GM18508 (cell line): ENCODE results near the gene IL1RAPL1.

Source experiments
- ATAC-seq: cut with Tn5 transposase; IDR thresholded peaks from one replicate; pipeline ENCODE4 v1.9.1; 2021; ENCODE audit warnings: moderate number of reproducible peaks; ENCODE audit not compliant: insufficient read depth, unreplicated experiment

The IL1RAPL1 gene

DNA sequence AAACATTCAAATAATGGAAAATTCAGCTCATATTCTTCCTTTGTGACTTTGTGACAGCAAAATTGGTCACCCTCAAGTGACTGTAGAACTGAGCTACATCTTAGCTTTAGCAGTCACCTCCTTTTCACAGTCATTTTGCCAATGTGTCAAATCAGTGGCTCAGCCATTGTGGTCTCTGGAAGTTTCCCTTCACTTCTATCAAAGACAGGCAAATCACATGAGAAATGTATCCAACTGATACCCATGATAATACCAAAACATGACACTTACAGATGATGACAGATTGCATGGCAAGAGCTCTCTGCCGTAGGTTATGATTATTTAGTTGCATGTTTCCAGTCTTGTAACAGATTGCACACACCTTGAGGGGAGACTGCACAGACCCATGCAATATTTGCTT lies 1078.3 kb downstream of the IL1RAPL1 start:
- no peak for ATAC-seq

DNA sequence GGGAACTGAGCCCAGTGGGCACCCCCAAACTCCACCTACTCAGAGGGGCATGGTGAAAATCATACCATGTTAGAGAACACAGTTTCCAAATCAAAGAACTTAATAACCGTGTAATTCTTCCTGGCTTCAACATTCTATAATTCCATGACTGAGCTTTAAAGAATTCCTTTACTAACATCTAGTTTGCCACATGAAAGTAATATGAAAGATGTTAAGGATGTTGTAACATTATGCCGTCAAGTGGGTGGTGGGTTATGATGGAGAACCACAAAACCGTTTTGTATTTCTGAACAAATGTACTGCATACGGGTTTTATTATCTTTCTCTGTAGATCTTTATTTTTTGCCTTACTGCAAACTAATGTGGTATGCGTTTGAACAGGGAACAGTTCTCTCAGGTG lies 1079.1 kb downstream of the IL1RAPL1 start:
- no peak for ATAC-seq

DNA sequence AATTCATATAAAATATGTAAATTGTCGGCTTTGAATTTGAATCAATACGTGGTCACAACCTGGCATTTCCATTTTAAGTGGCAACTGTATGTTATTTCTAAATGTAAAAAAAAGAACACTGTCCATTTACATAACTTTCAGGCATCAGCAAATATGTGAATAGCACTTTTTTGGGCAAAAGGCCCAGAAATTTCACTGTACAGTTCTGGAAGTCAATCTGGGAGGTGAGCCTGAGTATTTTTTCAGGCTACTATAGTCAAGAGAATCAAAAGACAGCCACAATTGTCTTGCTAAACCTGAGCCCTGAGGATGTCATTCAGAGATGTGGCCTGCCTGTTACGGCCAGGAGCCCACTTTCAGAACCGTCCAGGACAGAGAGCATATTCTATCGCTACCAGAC lies 1084.2 kb downstream of the IL1RAPL1 start:
- ATAC-seq = no peak

DNA sequence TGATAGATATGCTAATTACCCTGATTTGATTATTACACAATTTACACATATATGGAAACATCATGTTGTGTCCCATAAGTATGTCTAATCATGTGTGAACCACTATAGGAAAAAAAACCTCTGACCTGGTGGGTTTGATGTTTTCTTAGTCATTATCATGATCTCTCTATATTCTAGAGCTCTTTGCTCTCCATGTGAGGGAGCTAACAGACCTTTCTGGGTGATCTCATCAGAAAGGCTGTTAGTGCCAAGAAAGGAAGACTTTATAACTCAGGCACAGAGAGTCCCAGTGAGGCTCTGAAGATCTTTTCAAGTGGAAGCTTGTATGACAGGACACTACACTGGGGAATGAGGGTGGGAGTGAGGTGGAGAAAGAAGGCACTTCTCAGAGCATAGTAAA lies 1100.4 kb downstream of the IL1RAPL1 start:
- ATAC-seq = no peak

DNA sequence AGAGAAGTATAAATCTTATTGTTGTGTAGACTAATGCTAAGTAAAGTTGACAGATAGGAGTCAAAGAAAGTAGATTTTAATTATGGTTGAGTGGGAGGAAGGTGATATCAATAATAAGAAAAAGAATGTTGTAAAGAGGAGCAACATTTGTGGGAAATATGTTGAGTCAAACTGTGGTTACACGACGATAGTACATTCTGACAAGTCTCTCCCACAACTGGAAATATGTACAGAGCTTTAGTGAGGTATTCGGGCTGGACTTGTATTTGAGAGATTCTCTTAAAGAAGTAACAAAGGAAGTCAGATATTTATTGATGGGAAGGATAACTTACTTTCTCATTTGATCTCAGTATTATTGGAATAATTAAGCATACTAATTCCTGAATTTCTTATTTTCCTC lies 1102.8 kb downstream of the IL1RAPL1 start:
- ATAC-seq = no peak

DNA sequence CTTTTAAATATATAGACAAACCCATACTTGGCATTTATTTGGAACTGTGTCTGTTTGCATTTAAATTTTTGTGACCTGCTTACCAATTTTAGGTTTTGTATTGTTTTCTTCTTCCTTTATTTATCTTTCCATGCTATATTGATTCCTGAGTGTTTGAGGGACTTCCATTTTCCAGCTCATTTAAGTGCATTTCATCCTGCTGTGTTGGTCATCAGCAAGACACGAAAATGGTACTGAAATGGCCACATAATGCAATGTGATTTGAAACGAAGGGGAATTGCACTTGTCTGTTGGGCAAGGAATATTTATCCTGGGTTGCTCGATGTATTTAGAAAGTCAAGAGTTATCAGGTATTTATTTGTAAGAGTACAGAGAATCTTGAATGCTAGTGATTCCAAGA lies 1103.8 kb downstream of the IL1RAPL1 start:
- no peak for ATAC-seq

DNA sequence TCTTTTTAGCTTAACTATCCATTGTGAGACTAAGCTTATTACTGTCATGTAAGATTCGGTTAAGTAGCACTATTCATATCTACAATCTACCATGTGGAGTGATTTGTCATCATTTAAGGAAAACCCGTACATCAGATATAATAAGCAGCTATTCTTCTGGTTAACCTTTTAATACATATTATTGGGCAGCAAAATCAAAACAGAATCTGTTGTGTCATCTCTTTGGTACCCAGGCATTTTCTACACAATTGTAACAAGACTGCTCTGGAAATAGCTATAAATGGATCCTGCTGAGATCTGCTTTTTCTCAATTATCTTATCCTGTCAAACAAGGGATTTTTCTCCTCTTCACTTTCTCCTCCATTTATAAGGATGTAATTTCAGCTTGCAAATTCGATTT lies 1106.7 kb downstream of the IL1RAPL1 start:
- no peak for ATAC-seq

DNA sequence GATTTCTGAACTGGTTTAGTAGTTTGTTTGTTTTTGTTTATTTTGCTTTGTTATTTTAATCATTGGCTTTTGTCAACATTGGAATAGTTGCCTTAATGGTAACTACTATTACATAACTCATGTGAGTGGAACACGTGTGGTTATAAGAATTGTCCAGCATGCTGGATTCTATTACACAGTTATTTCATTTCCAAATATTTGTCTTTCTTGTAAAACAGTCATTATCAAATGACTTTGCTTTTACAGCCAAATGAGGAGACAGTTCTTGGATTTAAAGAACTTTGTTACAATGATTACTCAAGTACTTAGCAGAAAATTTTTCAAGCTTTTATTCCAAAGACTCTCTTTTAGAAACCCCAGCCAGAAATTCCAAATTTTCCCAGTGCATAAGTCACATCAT lies 1112.0 kb downstream of the IL1RAPL1 start:
- ATAC-seq = no peak

DNA sequence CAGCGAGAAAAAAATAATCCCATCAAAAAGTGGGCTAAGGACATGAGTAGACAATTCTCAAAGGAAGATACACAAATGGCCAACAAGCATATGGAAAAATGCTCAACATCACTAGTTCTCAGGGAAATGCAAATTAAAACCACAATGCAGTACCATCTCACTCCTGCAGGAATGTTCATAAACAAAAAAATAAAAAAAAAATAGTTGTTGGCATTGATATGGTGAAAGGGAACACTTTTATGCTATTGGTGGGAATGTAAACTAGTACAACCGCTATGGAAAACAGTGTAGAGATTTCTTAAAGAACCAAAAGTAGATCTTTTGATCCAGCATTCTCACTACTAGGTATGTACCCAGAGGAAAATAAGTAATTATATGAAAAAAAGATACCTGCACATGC lies 1119.8 kb downstream of the IL1RAPL1 start:
- ATAC-seq = no peak

DNA sequence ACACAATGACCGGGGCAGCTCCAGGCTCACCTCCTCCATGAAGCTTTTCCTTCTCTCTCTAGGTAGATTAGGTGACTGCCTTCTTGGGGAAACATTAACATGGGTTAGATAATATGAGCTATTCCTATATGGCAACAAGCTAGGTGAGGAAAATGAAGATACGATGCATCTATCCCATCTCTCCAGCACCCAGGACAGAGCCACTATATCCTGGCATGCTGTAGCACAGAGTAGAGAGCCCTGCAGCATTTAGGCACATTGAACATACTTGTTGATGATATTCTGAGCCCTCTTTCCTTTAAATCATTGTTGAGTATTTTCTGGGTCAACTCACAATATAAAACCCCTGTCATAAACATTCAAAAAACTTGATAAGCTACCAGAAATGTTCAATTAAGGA lies 1133.9 kb downstream of the IL1RAPL1 start:
- ATAC-seq = no peak

DNA sequence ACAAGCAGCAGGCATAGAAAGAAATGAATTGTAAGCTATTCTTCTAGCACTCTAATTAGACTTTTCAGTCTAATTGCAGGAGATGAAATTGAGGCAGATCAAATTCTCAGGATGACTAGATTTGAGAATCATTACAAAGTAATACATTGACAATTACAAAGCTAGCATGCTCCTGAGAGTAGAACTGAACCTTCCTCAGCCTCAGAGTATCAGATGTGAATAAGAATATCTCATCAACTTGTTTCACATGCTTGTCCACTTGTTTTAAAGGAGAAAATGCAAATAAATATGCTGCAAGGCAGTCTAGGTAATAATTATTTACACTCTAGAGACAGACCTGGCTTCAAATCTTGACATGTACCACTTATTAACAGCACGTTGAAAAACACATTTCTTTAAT lies 1137.1 kb downstream of the IL1RAPL1 start:
- ATAC-seq = no peak

DNA sequence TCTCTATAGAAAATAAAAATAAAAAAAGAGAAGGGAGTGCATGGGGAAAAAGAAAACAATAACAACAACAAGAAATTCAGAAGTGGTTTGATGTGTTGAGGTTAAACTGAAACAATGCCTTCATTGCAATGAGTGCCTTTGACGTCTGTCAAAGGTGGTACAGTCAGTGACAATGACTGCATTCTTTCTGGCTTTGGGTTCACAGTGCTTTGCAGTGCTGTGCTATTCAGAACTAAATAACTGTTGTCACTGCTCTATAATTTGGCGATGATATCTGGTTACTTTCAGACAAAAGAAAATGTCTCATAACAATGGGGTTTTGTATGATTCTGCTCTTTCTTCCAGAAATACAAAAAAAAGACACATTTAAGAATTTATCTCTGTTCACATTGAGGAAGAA lies 1139.6 kb downstream of the IL1RAPL1 start:
- no peak for ATAC-seq

DNA sequence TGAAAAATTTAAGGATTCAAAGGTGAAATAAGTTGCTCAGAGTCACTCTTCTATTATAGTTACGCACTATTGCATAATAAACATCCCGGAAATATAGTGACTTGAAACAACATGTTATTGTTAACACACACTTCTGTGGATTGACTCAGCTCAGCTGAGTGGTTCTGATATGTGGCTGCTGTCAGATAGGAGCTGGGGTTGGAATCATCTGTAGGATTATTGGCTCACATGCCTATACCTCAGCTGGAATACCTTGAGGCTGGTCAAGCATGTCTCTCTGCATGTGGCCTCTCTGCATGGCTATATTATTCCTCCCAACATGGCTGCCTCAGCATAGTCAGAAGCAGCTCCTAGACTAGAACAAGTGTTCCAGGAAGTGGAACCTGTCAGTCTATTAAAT lies 1141.4 kb downstream of the IL1RAPL1 start:
- ATAC-seq = no peak

DNA sequence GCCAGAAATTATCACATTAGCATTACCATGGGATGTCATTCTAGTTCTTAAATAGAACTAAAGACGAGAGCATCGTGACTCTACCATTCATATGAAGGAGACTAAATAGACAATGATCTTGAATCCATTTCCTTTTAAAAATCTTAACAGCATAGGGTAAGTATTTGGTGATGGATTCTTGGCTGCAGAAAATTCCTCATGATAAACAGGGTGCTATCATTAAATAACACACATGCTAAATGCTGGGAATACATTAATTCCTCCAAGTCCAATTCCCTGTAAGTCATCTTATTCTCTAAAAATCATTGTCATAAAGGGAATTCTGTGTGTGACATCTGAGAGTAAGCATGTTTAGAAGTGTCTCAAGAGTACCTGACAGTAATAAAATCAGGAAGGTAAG lies 1157.7 kb downstream of the IL1RAPL1 start:
- ATAC-seq = no peak

DNA sequence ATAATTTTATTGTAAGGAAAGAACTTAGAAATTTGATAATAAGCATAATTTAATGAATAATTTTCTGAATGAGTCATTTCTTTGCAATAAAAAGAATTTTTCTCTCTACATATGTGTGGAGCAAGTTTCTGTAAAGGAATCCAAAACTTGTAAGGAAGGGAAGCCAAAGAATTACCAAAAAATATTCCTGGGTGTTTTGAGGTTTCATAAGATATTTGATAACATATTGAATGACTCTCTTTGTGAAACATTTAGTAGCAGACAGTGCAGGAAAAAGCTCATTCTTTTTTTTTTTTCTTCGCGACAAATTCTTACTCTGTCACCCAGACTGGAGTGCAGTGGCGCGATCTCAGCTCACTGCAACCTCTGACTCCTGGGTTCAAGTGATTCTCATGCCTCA lies 1159.1 kb downstream of the IL1RAPL1 start:
- ATAC-seq = no peak

DNA sequence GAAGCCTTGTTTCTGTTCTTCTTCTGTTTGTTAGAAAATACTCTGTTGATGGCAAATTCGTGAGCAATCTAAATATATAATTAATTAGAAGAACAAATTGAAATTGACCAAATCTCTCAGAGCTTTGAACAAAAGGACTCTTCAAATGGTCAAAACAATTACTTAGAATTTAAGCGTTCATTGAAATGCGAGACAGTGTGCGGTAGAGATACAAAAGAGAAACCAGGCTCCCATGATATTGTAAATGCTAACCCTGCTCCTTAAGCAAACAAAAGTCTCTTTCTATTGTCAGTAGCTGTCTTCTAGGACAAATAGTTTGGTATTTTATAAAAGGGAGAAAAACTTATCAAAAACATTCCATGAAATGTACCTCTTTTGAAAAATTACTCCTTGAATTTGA lies 1174.8 kb downstream of the IL1RAPL1 start:
- no peak for ATAC-seq

DNA sequence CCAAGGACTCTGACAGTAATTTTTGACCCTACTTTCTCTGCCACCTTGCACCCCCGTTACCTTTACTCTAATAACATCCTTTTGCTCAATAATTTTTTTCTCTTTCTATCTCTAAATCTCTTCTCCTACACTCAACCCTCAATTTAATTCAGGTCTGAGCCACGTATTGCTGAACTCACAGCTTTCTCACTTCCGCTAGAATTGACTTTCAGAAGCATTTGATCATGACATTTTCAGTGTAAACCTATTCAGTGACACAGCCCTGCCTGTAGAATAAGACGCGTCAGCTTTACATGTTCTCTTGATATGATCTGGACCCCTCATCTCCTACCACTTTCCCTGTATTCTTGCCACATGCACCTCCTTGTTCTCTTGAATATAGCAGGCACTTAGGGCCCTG lies 1188.6 kb downstream of the IL1RAPL1 start:
- no peak for ATAC-seq

DNA sequence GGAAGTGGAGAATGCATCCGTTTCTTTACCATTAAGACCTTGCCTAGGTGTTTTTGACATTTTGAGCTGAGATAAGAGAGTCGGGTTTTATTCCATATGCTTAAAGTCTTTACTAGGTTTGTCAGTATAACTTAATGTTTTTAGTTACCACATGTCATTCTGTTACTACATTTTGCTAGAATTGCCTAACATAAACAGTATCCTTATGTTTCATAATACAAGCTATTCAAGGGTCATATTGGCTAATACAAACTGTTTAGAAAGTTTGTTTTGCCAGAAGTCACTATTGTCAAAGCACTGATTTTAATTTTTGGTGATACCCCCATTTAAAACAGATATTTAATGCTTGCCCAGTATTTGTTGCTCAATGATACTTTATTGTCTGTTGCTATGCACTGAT lies 1200.4 kb downstream of the IL1RAPL1 start:
- no peak for ATAC-seq

DNA sequence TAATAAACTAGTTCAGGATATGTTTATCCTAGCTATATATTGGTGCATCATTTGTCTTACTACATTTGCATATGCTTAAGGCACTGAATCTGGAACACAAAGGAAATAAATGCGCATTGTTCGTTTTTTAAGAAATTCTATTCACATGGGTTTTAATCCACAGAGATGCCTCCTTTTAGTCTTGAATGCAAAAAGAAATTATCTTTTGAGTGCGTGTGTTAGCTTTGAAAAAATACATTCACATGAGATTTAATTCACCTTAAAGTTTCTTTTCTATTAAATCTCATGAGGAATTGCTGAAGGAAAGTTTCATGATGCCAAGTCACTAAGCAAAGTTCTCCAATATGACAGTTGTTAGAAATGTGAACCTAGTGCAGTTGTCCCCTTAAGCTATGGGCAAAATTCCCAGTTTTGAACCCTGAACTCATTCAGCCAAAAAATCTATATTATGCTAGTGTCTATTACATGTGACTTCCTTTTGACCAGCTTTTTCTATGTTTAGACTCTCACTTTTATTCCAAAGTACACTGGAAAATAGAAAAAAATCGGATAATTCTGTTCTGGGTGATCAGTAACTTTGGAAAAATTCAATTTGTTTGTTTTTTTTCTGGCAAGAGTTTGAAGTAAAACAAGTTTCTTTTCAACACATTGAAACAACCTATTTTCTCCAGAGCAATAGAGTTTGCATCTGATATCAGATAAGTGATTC lies 1201.9 kb downstream of the IL1RAPL1 start:
- ATAC-seq = no peak

DNA sequence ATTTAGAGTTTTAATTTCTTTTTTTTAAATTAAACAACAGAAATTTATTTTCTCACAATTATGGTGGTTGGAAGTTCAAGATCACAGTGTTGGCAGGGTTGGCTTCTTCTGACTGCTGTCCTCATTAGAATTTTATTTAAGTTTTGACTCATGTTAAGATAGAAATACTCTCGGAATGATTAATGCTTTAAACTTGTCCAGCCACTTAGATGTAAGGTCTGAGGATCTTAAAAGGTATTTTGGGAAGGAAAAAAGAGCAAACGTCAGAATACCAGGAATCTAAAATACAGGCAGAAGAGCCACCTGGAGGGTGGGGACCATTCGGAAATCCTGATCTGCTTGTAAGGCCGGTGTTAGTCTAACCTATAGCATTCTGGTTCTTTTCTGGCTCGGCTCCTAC lies 1205.1 kb downstream of the IL1RAPL1 start:
- ATAC-seq = no peak

DNA sequence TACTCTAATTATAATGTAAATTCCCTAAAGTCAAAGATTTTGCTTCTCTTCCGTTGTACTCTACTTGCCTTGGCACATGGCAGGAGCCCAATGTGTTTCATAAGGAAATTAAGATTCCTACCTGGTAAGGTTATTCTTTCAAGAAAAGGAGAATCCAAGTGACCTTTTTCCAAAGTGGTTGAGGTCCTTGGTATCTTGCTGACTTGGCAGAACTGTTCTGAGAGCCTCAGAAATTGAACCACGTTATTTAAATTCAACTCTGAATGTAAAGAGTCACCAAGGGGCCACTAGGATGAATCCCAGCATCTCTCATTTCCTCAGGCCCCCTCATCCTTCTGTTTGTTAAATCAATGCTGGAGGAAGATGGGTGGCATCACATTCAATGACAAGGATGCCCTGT lies 1209.9 kb downstream of the IL1RAPL1 start:
- ATAC-seq = no peak

DNA sequence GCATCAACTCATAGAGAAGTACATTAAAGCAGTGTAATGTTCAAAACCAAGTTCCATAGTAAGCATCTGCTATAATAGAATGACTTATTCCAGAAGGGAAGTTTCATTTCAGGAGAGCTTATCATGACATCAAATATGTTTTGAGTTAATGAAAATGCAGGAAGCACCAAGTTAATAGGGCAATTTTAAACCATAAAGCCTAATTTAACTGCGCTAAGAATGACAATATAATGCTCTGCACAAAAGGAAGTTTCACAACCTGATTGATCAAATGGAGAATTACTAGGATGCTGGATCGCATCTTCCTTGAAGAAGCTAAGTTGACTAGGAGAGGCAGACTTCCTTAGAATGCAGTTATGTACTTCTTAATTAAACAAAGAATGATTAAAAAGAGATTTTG lies 1211.2 kb downstream of the IL1RAPL1 start:
- no peak for ATAC-seq

DNA sequence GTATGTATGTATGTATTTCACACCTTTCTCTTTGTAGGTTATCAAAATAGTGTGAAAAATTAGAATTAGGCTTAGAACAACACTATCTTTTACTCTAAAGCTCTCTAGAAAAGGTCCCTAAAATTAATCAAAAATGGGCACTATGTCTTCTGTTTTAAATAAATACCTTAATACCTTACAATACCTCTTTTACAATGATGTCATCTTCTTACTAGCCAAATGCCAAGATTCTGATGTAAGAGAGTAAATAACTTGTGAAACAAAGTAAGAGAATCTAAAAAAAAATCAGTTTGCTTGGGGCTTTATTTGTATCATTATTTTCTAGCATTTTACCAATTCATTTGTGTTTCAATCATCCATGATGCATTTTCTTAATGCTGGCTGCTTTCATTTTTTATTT lies 1225.9 kb downstream of the IL1RAPL1 start:
- ATAC-seq = no peak
